ENCODE data around the gene LIN52.

DNA sequence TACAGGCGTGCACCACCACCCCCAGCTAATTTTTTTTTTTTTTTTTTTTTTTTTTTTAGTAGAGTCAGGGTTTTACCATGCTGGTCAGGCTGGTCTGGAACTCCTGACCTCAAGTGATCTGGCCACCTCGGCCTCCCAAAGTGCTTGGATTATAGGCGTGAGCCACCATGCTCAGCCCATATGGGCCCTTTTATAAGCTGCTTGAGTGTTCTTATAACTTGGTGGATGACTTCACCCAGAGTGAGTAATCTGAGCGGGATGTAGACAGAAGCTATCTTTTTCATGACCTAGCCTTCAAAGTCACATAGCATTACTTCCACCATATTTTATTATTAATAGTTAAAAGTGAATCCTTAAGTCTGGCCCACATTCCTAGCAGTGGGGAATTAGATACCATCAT, 49.2 kb upstream of the LIN52 start:
- TF ChIP-seq POLR2AphosphoS5 (IDR thresholded peaks at IDR 0.05; ENCODE audit: low read depth, low read length), result no peak
- TF ChIP-seq BCL11A (IDR thresholded peaks at IDR 0.05; ENCODE audit: low read depth in 2 of 2, low read length in 2 of 2), result no peak
- TF ChIP-seq, protein P1, sequence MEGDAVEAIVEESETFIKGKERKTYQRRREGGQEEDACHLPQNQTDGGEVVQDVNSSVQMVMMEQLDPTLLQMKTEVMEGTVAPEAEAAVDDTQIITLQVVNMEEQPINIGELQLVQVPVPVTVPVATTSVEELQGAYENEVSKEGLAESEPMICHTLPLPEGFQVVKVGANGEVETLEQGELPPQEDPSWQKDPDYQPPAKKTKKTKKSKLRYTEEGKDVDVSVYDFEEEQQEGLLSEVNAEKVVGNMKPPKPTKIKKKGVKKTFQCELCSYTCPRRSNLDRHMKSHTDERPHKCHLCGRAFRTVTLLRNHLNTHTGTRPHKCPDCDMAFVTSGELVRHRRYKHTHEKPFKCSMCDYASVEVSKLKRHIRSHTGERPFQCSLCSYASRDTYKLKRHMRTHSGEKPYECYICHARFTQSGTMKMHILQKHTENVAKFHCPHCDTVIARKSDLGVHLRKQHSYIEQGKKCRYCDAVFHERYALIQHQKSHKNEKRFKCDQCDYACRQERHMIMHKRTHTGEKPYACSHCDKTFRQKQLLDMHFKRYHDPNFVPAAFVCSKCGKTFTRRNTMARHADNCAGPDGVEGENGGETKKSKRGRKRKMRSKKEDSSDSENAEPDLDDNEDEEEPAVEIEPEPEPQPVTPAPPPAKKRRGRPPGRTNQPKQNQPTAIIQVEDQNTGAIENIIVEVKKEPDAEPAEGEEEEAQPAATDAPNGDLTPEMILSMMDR (IDR thresholded peaks at IDR 0.05; ENCODE audit: control extremely low read depth in 1 of 3, insufficient read depth in 1 of 3, low read depth in 1 of 3, low read length in 3 of 3), result no peak
- TF ChIP-seq SP1 (IDR thresholded peaks at IDR 0.05; ENCODE audit: low read depth, low read length), result no peak
- no peak for TF ChIP-seq RAD21 (IDR thresholded peaks at IDR 0.05 in 1 of 2, conservative IDR thresholded peaks at IDR 0.05 in 1 of 2; ENCODE audit: low read depth in 2 of 2, low read length in 2 of 2)

All from H1 (cell line).